Right lung (tissue), 10 donors: ENCODE results near the gene TIMM44. TPM values are rescaled to one million over a fixed set of nuclear protein-coding genes. Genes with fewer than 3 reads are reported as not detected.

Source experiments
- DNase-seq, 2 donors: peaks; one replicate each; pipeline ENCODE4 v3.0.0-alpha.2; 2013
- long read RNA-seq, 8 donors: transcript quantifications; one replicate each; lab custom pipeline, GENCODE V29; 2026
- polyA plus RNA-seq, 5 donors: library from polyadenylated mRNA; unstranded; fragments of 120-200 nt; gene quantifications; one replicate each; pipeline versions ENCODE4 v1.2.1 to v1.2.3, GENCODE V29; 2013; ENCODE audit warnings: inconsistent platforms in 1 of 5, low replicate concordance in 1 of 5; ENCODE audit not compliant: insufficient read length in 5 of 5, insufficient read depth in 1 of 5

TIMM44 gene, protein sequence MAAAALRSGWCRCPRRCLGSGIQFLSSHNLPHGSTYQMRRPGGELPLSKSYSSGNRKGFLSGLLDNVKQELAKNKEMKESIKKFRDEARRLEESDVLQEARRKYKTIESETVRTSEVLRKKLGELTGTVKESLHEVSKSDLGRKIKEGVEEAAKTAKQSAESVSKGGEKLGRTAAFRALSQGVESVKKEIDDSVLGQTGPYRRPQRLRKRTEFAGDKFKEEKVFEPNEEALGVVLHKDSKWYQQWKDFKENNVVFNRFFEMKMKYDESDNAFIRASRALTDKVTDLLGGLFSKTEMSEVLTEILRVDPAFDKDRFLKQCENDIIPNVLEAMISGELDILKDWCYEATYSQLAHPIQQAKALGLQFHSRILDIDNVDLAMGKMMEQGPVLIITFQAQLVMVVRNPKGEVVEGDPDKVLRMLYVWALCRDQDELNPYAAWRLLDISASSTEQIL
- polyA plus RNA-seq = 10 to 100 TPM; 32.7 to 55.9 (median 43.7) TPM
- long read RNA-seq, donor 1, transcript TIMM44-210 (1 exons, 2,227 nt) = major isoform, 8 of 21 reads
- long read RNA-seq, donor 1, transcript TIMM44-211 (3 exons, 556 nt) = minor isoform, 5 of 21 reads
- long read RNA-seq, donor 1, transcript TIMM44-201 (13 exons, 2,075 nt) = minor isoform, 5 of 21 reads
- long read RNA-seq, donor 1, partial matches to known transcripts = 0 of 21 reads
- long read RNA-seq, donor 1, other reads (novel, unspliced or antisense) = 0 of 21 reads
- long read RNA-seq, donor 2, partial matches to known transcripts = 0 of 7 reads
- long read RNA-seq, donor 2, other reads (novel, unspliced or antisense) = 0 of 7 reads
- long read RNA-seq, donor 3, transcript TIMM44-210 (1 exons, 2,227 nt) = major isoform, 8 of 19 reads
- long read RNA-seq, donor 3, partial matches to known transcripts = 5 of 19 reads
- long read RNA-seq, donor 3, other reads (novel, unspliced or antisense) = 0 of 19 reads
- long read RNA-seq, donor 4, transcript TIMM44-201 (13 exons, 2,075 nt) = major isoform, 5 of 11 reads
- long read RNA-seq, donor 4, partial matches to known transcripts = 0 of 11 reads
- long read RNA-seq, donor 4, other reads (novel, unspliced or antisense) = 0 of 11 reads
- long read RNA-seq, donor 5, transcript TIMM44-210 (1 exons, 2,227 nt) = minor isoform, 9 of 31 reads
- long read RNA-seq, donor 5, transcript TIMM44-201 (13 exons, 2,075 nt) = major isoform, 16 of 31 reads
- long read RNA-seq, donor 5, transcript TIMM44-211 (3 exons, 556 nt) = minor isoform, 6 of 31 reads
- long read RNA-seq, donor 5, partial matches to known transcripts = 0 of 31 reads
- long read RNA-seq, donor 5, other reads (novel, unspliced or antisense) = 0 of 31 reads
- long read RNA-seq, donor 6, transcript TIMM44-201 (13 exons, 2,075 nt) = major isoform, 7 of 23 reads
- long read RNA-seq, donor 6, partial matches to known transcripts = 8 of 23 reads
- long read RNA-seq, donor 6, other reads (novel, unspliced or antisense) = 0 of 23 reads
- long read RNA-seq, donor 7, transcript TIMM44-201 (13 exons, 2,075 nt) = major isoform, 7 of 18 reads
- long read RNA-seq, donor 7, partial matches to known transcripts = 7 of 18 reads
- long read RNA-seq, donor 7, other reads (novel, unspliced or antisense) = 0 of 18 reads
- long read RNA-seq, donor 8, partial matches to known transcripts = 0 of 8 reads
- long read RNA-seq, donor 8, other reads (novel, unspliced or antisense) = 0 of 8 reads

- peak; percentile 98 for DNase-seq
Observed at GRCh38 chr19:7943444-7944176, at the start of gene TIMM44. TIMM44 (minus strand) TSS chr19:7943666; CDS start chr19:7943651, 15 bp downstream.

DNA sequence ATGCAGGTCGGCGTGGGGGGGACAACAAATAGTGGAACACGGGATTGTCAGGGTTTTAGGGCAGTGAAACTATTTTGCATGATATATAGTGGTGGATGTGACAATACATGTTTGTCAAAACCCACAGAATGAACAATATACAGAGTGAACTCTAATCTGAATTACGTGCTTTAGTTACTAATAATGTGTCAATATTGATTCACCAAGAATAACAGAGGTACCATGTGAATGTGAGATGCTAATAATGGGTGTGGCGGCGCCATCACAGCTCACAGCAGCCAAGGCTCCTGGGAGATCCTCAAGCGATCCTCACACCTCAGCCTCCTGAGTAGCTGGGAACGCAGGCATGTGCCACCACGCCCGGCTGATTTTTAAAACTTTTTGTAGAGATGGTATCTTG lies 49.1 kb upstream of the TIMM44 start:
- no peak for DNase-seq

GRCh38 chr19:7989071-7989575 lies 45.7 kb upstream of the TIMM44 start:
- no peak for DNase-seq

- DNase-seq = no peak
Observed at GRCh38 chr19:7988307-7988706, 44.8 kb upstream of the TIMM44 start.

DNA sequence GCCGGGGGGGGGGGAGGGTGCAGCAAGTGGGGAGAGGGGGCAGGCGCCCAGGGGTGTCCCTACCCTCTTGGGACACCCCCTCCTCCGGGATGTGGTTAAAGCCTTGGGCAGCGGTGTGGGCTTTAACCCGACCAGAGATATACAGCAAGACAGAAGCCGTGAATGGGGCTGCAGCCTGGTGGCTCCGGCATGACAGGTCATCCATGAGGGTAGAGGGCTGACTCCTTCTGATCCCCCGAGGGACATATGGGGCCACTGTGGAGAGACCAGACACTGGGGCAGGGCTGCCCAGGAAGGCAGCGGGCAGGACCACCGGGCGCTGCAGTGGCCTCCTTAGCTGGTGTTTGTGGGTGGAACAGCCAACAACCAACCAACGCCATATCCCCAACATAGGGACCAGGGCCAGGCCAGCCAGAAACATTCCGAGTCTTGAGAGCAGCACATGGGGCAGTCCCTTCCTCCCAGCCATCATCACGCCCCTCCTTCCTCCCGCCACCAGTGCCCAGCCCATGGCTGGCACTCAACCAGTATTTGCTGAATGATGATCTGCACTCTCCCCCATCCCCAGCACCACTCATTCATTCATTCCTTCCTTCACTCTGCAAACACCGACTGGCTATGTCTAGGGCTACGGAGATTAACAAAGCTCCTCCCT lies 43.8 kb upstream of the TIMM44 start:
- DNase-seq = no peak

DNA sequence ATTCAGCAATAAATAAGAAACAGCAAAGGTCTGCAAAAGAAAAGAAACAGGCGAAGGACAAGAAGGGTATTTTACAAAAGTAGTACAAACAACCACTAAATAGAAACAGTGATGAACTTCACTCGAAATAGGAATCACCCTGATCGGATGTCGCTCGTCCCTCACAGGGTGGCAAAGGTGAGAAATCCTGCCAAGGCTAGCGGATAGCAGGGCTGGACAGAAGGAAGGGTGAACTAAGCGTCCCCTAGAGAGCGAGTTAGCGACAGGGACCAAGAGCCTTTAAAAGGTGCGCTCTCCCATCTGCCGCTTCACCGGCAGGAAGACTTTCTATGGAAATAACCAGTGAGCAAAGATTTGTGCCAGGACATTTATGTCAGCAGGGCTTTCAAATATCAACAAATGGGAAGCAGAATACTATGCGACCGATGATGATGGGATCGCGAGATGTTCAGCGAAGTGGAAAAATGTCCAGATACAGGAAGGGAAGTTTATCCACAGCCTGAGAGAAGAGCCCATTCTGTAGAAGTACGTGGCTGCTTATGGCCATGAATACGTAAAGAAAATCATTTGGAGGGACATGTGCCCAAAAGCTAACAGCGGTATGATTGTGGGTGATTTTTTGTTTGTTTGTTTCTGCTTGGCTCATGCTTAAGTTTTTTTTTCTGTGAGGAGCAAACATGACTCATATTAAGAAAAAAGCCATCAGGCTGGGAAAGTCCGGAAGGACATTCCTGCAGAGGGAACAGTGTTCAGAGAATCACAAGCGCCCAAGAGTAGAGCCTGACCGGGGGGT lies 43.1 kb upstream of the TIMM44 start:
- no peak for DNase-seq

DNA sequence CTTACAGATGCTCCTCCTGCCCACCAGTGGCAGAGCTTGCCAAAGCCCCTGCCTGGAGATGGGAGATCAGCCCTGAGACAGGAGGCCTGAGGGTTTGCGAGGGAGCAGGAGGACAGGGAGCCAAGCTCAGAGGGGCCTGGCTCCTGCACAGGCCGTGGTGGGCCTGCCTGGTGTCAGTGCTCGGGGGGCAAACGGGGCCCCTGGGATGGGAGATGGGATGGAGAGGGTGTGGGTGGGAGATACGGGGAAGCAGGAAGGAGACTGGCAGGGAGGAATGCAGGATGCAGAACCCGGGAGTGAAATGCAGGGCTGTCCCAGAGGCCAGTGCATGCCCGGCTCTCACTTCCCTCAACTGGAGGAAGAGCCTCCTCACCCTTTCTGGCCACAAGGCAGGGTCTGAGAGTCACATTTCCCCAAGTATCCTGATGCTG lies 42.0 kb upstream of the TIMM44 start:
- DNase-seq = no peak

- DNase-seq = no peak
Observed at GRCh38 chr19:7983995-7984837, 40.8 kb upstream of the TIMM44 start.

GRCh38 chr19:7983286-7983950 lies 40.0 kb upstream of the TIMM44 start:
- no peak for DNase-seq

DNA sequence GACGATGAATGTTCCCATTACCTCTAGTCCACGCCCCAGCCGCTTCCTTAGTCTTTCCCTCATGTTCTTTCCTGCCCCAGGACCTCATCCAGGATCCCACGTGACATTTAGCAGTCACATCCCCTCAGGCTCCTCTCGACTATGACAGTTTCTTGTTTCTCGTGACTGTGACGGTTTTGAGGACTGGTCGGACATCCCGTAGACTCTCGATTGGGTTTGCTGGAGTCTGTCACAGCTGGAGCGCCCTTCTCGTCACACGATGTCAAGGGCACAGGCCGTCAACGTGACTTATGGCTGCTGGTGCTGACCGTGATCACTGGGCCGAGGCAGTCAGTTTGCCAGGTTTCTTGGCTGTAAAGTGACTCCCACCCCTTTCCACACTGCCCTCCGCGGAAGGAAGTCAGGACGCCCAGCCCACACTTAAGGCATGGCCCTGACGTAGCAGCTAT lies 39.2 kb upstream of the TIMM44 start:
- DNase-seq = no peak

- DNase-seq = no peak
Observed at GRCh38 chr19:7982103-7982502, 38.6 kb upstream of the TIMM44 start.

DNA sequence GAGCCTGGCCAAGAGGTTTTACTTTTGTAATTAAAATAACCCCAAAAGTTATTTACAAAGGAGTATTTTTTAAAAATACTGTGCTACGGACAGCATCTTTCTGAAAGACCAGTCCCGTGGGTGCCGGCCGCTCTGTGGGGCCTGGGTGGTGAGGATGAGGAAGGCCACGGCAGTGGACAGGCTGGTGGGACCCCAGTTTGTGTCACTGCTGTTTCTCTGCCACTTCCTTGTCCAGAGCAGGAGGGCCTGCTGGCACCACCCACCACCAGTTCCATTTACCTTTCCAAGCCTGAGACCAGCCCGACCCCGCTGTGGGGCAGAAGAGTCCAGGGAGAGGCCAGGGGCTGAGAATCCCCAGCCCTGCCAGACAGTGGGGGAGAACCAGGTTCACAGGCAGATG lies 38.2 kb upstream of the TIMM44 start:
- no peak for DNase-seq

GRCh38 chr19:7981199-7981598 lies 37.7 kb upstream of the TIMM44 start:
- no peak for DNase-seq

- DNase-seq = no peak
Observed at GRCh38 chr19:7980635-7981121, 37.2 kb upstream of the TIMM44 start.

- DNase-seq = no peak
Observed at GRCh38 chr19:7980168-7980567, 36.7 kb upstream of the TIMM44 start.

DNA sequence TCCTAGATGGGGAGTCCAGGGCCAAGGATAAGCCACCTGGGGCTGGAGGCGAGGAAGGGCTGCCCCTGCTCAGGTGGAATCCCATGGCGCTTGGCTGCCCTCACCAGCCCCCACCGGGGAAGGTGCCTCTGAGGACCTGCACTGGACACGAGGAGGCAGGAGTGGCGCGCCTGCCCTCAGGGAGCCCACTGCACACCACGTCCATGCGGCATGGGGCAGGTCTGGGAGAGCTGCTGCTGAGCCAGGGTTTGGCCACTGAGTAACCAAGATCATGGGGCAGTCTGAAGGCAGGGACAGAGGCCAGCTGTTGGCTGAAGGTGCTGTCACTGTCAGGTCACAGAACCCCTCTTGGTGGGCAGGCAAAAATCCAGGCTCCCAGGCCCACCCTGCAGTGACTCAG lies 36.1 kb upstream of the TIMM44 start:
- DNase-seq = no peak

- DNase-seq = no peak
Observed at GRCh38 chr19:7979011-7979410, 35.5 kb upstream of the TIMM44 start.
